Astrocyte of the spinal cord (primary cell): ENCODE results near the gene SULT1A1.
"Not testable (repeated sequence)": the region's sequence is repeated elsewhere in the genome, so short reads cannot be mapped to it uniquely, and the experiment has no call there.

Source experiments
- DNase-seq: peaks from one replicate; pipeline ENCODE4 v3.0.0; 2011; ENCODE audit warnings: low read depth, low spot score
- H3K4me3 ChIP-seq: 2 replicates; pipeline ENCODE4 v1.5.1; 2011; ENCODE audit warnings: low read depth, mild to moderate bottlenecking, low read length, moderate library complexity
- CTCF ChIP-seq: IDR thresholded peaks from 2 replicates; pipeline ENCODE4 v1.5.1; 2012; ENCODE audit warnings: low read depth, mild to moderate bottlenecking, low read length, inconsistent platforms
- in situ Hi-C: cut with HindIII; loops from 2 replicates; pipeline ENCODE4 v1.10.0; 2017; ENCODE audit warnings: low sequenced_read_pairs

Gene SULT1A1

GRCh38 chr16:28569968-28570752, 39.7 kb downstream of the SULT1A1 start:
- H3K4me3 ChIP-seq, result no peak overlapping the region
- in situ Hi-C loops, result no loop called here
- no peak for TF ChIP-seq CTCF
- DNase-seq, result no peak

GRCh38 chr16:28569021-28569420, 40.8 kb downstream of the SULT1A1 start:
- H3K4me3 ChIP-seq, result no peak overlapping the region
- DNase-seq, result peak; percentile 34
- in situ Hi-C loops, result no loop called here
- no peak for TF ChIP-seq CTCF

- in situ Hi-C loops, result no loop called here
- no peak overlapping the region for H3K4me3 ChIP-seq
- TF ChIP-seq CTCF, result no peak
- DNase-seq, result no peak
Observed at GRCh38 chr16:28567292-28567691, 42.6 kb downstream of the SULT1A1 start.

- H3K4me3 ChIP-seq, DNase-seq, in situ Hi-C loops: not testable (repeated sequence)
Observed at GRCh38 chr16:28566233-28566925, 43.5 kb downstream of the SULT1A1 start.

GRCh38 chr16:28563218-28563617, 46.6 kb downstream of the SULT1A1 start:
- no peak for DNase-seq
- no peak overlapping the region for H3K4me3 ChIP-seq
- TF ChIP-seq CTCF, result no peak
- in situ Hi-C loops, result no loop called here

GRCh38 chr16:28562199-28562598, 47.6 kb downstream of the SULT1A1 start:
- no peak for TF ChIP-seq CTCF
- in situ Hi-C loops, result no loop called here
- no peak overlapping the region for H3K4me3 ChIP-seq
- DNase-seq, result no peak

- no peak overlapping the region for H3K4me3 ChIP-seq
- no peak for DNase-seq
- in situ Hi-C loops, result no loop called here
- TF ChIP-seq CTCF, result no peak
Observed at GRCh38 chr16:28561557-28562187, 48.2 kb downstream of the SULT1A1 start.
